ENCODE data around the gene DERA.
"Not testable (repeated sequence)": the region's sequence is repeated elsewhere in the genome, so short reads cannot be mapped to it uniquely, and the experiment has no call there.

The DERA gene

DNA sequence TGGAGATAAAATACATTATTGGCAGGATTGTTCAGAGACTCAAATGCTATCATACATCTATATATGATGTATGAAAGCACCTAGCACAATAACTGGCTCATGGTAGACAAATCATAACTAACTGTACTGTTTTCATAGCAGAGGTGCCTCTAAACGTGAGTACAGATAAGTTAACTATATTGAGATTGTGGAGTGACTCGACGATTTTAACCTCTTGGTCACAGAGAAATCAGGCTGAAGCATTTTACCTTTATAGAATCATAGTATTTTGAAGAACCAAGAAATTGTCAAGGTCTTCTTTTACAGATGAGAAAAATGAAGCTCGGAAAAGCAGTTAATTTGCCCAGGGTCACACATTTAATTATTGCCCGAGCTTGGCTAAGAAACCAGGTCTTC lies 666 bp upstream of the DERA start:
- DNase-seq: no peak

DNA sequence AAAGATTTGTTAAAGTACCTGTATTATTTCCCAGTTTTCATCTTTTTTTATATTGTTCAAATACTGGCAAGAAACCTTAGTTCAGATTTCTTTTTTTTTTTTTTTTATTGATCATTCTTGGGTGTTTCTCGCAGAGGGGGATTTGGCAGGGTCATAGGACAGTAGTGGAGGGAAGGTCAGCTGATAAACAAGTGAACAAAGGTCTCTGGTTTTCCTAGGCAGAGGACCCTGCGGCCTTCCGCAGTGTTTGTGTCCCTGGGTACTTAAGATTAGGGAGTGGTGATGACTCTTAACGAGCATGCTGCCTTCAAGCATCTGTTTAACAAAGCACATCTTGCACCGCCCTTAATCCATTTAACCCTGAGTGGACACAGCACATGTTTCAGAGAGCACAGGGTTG lies 799 bp downstream of the DERA start:
- DNase-seq: not testable (repeated sequence)

DNA sequence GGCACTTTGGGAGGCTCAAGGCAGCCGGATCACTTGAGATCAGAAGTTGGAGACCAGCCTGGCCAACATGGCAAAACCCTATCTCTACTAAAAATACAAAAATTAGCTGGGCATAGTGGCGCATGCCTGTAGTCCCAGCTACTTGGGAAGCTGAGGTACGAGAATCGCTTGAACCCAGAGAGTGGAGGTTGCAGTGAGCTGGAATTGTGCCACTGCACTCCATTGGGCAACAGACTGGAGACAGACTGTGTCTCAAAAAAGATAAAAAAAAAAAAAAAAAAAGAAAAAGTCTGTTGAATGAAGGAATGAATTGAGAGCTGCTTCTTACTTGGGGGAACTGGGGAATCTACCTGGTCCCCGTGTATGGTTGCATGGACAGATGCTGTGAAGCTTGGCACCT lies 3.0 kb downstream of the DERA start:
- DNase-seq: not testable (repeated sequence)

DNA sequence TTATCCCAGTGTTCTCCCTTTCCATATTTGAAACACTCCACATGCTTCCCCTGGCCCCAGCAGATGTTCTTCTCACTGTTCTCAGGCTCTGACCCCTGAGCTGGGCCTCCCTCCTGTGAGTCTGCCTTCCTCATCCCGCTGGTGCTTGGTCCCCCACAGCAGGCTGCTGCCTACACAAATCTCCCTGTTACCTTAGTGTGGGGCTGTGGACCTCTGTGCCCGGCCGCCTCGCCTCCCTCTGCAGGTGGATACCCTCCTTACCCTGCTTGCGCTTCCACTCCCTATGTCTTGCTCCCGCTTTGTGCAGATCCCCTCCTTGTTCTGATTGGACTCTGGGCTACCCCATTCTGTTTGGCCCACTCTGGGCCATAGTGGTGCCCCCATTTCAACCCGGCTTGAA lies 6.9 kb downstream of the DERA start:
- DNase-seq: no peak

DNA sequence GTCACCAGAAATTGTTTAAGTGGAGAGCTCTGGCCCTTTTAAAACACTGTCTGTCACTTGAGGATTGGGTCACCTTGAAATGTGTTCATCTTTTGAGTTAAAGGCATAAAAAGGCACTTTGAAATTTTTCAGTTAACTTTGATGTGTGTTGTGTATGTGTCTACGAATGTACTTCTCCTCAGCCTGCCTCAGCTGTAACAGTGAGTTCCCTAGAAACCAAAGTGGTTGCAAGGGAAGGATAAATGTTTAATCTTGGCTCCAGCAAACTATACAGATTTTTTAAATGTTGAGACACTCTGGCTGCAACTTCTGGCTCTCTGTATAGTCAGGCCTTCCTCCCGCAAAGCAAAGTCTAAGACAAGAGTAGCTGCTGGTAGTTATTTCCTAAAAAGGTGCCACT lies 8.3 kb downstream of the DERA start:
- no peak for DNase-seq

DNA sequence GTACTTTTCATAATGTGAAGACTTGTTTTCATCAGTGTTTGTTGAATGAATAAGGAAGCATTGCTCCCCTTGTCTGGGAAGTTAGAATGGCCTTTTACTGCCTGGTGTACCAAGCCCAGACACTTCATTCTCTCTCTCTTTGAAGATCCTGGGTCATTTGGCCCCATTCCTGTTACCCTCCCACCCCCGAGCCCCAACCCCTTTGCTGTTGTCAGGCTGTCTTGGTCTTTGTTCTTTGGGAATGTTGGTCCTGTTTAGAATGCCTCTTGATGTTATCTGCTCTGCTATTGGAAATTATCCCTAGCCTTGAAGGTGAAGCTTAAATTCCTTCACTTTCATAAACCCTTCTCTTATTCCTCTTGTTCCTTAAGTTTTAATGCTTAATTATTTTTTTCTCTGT lies 13.8 kb downstream of the DERA start:
- DNase-seq: no peak

GRCh38 chr12:15928346-15928745 lies 17.2 kb downstream of the DERA start:
- no peak for DNase-seq

GRCh38 chr12:15928870-15929571 lies 17.9 kb downstream of the DERA start:
- DNase-seq: no peak

DNA sequence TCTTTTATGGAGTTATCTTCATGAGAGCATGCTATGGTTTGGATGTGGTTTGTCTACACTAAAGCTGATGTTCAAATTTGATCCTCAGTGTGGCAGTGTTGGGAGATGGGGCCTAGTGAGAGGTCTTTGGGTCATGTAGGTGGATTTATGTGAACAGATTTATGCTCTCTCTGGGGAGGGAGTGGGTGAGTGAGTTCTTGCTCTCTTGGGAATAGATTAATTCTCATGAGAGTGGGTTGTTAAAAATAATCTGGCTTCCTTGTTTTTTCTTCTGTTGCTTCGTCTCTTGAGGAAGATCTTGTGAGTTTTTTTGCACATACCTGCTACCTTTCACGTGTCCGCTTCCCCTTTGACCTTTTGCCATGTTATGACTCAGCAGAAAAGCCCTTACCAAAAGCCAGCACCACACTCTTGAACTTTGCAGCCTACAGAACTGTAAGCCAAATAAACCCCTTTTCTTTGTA lies 20.5 kb downstream of the DERA start:
- no peak for DNase-seq

GRCh38 chr12:15932327-15932726 lies 21.2 kb downstream of the DERA start:
- no peak for DNase-seq

DNA sequence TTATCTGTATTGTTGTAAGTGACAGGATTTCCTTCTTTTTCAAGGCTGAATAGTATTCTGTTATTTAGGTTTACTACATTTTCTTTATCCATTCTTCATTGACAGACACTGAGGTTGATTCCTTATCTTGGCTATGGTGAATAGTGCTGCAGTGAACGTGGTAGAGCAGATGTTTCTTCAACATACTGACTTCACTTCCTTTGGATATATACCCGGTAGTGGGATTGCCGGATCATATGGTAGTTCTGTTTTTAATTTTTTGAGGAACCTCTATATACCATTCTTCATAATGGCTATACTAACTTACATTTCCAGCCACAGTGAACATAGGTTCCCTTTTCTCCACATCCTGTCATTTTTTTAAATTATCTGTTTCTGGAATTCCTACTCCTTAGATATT lies 21.8 kb downstream of the DERA start:
- DNase-seq: no peak

DNA sequence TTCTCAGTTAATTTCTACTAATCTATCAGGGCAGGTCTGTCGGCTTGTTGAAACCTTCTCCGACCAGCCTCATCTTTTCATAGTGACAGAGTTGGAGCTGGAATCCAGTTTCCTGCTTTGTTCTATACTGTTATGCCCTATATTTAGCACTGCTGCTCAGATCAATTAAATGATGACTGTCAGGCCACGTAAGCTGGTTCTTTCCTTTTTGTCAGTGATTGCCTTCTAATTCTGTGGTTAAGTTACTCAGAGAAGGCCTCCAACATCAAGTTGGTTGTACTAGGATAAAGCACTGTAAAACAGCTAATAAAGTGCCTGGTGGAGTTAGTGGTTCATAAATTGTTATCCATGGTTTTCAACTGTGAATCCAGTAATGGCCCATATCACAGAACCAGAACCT lies 22.6 kb downstream of the DERA start:
- no peak for DNase-seq

DNA sequence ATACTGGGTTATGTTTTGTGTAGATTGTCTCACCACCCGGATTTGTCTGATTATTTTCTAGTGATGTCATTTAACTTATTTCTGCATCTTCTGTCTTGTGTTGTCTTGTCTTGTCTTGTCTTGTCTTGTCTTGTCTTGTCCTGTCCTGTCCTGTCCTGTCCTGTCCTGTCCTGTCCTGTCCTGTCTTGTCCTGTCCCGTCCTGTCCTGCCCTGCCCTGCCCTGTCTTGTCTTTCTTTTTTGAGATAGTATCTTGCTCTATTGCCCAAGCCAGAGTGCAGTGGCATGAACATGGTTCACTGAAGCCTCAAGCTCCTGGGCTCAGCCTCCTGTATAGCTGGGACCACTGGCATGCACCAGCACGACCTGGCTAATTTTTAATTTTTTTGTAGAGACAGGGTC lies 25.6 kb downstream of the DERA start:
- DNase-seq: no peak

- no peak for DNase-seq
Observed at GRCh38 chr12:15937902-15938301, 26.8 kb downstream of the DERA start.

- DNase-seq: no peak
Observed at GRCh38 chr12:15939111-15939510, 28.0 kb downstream of the DERA start.

DNA sequence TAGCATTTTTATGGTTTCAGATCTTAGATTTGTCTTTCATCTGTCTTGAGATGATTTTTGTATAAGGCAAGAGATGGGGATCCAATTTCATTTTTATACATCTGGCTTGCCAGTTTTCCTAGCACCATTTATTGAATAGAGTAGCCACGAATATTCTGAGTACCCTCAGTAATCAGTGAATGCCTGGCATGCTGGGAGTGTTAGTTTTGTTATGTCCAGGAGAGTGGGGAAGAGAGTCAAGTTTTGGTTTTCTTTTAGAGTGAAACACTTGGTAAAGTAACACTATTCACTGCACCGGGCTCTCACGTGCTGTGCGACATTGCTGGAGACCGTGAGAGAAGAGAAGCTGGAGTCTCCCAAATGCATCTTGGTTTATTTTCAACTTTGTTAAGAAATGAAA lies 31.3 kb downstream of the DERA start:
- DNase-seq: no peak

DNA sequence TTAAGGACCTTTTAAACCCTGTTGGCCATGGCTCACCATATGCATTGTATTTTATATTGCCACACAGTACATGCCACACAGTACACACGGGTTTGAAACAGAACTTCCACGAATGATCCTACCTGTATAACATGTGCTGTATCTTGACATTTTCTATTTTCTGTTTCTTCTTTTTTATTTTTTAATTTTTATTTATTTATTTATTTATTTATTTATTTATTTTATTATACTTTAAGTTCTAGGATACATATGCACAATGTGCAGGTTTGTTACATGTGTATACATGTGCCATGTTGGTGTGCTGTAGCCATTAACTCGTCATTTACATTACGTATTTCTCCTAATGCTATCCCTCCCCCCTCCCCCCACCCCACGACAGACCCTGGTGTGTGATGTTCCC lies 32.4 kb downstream of the DERA start:
- not testable (repeated sequence) for DNase-seq

DNA sequence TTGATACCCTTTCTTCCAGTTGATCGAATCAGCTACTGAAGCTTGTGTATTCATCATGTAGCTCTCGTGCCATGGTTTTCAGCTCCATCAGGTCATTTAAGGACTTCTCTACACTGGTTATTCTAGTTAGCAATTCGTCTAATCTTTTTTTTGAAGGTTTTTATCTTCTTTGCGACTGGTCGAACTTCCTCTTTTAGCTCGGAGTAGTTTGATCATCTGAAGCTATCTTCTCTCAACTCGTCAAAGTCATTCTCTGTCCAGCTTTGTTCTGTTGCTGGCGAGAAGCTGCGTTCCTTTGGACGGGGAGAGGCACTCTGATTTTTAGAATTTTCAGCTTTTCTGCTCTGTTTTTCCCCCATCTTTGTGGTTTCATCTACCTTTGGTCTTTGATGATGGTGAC lies 37.3 kb downstream of the DERA start:
- DNase-seq: not testable (repeated sequence)

DNA sequence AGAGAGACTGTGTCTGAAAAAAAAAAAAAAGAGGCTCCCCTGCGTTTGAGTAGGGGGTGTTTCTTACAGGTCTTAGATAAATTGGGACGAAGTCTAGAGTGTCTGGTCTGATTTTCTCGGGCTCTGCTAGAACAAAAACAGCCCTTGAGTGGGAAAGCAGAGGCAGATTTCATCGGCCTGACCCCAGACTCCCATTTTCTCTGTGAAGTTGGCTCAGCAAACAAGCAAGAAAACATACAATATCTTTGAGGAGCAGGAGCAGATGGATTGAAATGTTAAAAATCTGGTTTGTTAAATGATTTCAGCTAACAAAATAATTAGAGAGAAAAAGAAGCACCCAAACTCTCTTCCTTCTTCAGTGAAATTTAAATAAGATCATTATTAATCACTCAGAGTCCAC lies 44.1 kb downstream of the DERA start:
- no peak for DNase-seq

DNA sequence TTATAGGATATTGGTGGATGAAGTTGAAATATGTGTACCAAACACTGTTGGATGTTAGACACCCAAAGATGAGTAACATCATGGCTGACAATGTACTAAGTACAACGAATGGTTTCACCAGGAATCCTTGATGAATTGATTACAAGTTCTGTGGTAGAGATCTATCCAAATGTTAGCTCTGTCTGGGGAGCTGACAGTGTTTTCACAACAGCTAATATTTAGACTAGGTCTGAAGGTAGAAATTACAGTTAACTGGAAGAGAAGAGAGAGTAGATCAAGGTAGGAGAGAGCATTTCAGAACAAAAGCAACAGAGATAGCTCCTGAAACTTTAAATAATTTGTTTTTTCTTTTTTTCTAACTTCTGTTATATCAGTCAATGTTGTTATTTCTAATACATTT lies 44.9 kb downstream of the DERA start:
- DNase-seq: no peak

- DNase-seq: no peak
Observed at GRCh38 chr12:15956413-15957185, 45.5 kb downstream of the DERA start.

GRCh38 chr12:15962760-15963159 lies 51.6 kb downstream of the DERA start:
- DNase-seq: no peak

DNA sequence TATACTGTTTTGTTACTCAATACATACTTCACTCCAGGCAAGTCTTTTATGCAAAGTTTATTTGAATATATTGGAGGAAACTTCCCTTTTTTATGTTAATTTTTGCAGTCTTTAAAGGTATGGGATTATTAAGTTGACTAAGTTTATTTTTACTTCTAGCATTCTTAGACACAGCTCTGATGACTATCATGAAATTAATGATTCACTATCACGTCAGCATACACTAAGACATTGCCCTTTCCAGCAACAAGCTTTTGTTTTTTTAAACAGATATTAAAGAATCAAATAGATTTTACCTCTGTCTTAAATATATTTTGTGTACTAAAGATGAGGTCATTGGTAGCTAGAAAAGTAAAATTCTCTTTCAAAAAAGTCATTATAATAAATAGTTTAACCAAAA lies 52.1 kb downstream of the DERA start:
- DNase-seq: no peak

GRCh38 chr12:15966426-15966825 lies 55.3 kb downstream of the DERA start:
- no peak for DNase-seq

DNA sequence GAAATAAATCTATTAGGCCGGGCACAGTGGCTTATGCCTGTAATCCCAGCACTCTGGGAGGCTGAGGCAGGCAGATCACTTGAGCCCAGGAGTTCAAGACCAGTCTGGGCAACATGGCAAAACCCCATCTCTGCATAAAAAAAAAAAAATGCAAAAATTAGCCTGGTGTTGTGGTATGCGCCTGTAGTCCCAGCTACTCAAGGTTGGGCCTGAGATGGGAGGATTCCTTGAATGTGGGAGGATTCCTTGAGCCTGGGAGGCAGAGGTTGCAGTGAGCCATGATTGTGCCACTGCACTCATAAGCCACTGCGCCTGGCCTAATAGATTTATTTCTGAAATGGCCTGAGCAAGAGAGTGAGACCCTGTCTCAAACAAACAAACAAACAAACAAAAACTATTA lies 55.9 kb downstream of the DERA start:
- not testable (repeated sequence) for DNase-seq

Data from NCI-H446 treated with DMSO at 0.1 percent for 48 hours (cell line).